Gastroesophageal sphincter (tissue), 4 donors: ENCODE results near the gene PAK2. TPM values are rescaled to one million over a fixed set of nuclear protein-coding genes. Genes with fewer than 3 reads are reported as not detected.

Source experiments
- ATAC-seq: fragments of 150-250 bp; one replicate; pipeline ENCODE4 v1.9.1; 2016; ENCODE audit warnings: mild to moderate bottlenecking, moderate library complexity
- H3K27ac ChIP-seq, 4 donors: fragments of 200-600 bp; sonication (generic) in 3 of 4; 1 replicate in 3 of 4; 2 replicates in 1 of 4; pipeline ENCODE4 v1.5.1; 2016 to 2019
- H3K27me3 ChIP-seq: fragments of 200-600 bp; sonication (generic); one replicate; pipeline ENCODE4 v1.5.1; 2019
- H3K36me3 ChIP-seq, 2 donors: fragments of 200-600 bp; sonication (generic); one replicate each; pipeline ENCODE4 v1.5.1; 2019; ENCODE audit warnings: control low read depth in 1 of 2
- H3K4me1 ChIP-seq, 3 donors: fragments of 200-600 bp; sonication (generic); 1 replicate in 2 of 3; 2 replicates in 1 of 3; pipeline ENCODE4 v1.5.1; 2016 to 2019; ENCODE audit warnings: control low read depth in 2 of 3
- H3K4me3 ChIP-seq, 2 donors: fragments of 200-600 bp; sonication (generic); one replicate each; pipeline ENCODE4 v1.5.1; 2019; ENCODE audit warnings: mild to moderate bottlenecking in 1 of 2, moderate library complexity in 1 of 2
- H3K9me3 ChIP-seq, 3 donors: fragments of 200-600 bp; sonication (generic); one replicate each; pipeline ENCODE4 v1.5.1; 2017 to 2019; ENCODE audit warnings: control low read depth in 2 of 3
- EP300 ChIP-seq: sonication (generic); formaldehyde crosslinking; IDR thresholded peaks from one replicate; pipeline ENCODE4 v1.6.1; 2017; ENCODE audit warnings: antibody characterized with exemption, mild to moderate bottlenecking
- POLR2A ChIP-seq, 2 donors: fragments of 450-650 bp; IDR thresholded peaks; one replicate each; pipeline ENCODE4 v1.6.1; 2017; ENCODE audit warnings: antibody characterized with exemption in 2 of 2, mild to moderate bottlenecking in 2 of 2, moderate library complexity in 1 of 2
- POLR2AphosphoS5 ChIP-seq: sonication (generic); formaldehyde crosslinking; IDR thresholded peaks from one replicate; pipeline ENCODE4 v1.6.1; 2017; ENCODE audit warnings: antibody characterized with exemption
- WGBS, 2 donors: methylation state at CpG; one replicate each; pipeline ENCODE4 v1.1.5; 2018; ENCODE audit warnings: low coverage in 1 of 2; 5-methylcytosine and 5-hydroxymethylcytosine counted together
- total RNA-seq, 4 donors: library from RNA; depleted of rRNA; stranded (reverse); fragments of >200 nt; gene quantifications; one replicate each; pipeline ENCODE4 v1.1.0, GENCODE V29; 2016
- TF ChIP-seq, protein P1 (sequence below), 4 experiments: fragments of 200-600 bp in 2 of 4; fragments of 450-650 bp in 2 of 4; sonication (generic) in 1 of 4; IDR thresholded peaks; one replicate each; pipeline ENCODE4 v1.5.1; 2017 to 2019; ENCODE audit warnings: antibody characterized with exemption in 4 of 4, mild to moderate bottlenecking in 2 of 4, moderate library complexity in 2 of 4

PAK2 gene
- total RNA-seq, 4 donors from 2014 or later, result 46.5 to 69.5 (median 61.8) TPM

DNA sequence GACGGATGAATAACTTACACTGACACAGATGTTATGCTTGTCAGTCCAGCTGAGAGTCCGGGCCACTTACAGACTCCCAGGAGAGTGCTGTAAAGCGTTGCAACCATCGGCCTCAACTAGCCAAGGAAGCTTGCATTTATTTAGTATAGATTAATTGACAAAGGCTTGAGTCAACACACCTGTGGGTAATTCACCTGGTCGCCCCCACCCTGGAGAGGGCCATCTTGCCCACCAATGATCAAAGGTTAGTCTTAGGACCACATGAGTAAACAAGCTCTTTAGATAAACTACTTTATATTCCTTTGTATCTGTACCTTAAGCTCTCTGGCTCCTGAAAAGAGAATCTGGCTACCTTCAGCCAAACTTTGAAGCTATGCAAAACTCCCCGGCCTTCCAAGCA is 51.0 kb downstream of the PAK2 start:
- WGBS, 2 donors, result 100% methylated on average over 2 to 6 of the region's 6 CpGs
- no peak overlapping the region for H3K4me3 ChIP-seq
- peaks cover 0 to 8% of the 10 kb centered on the region in 2 donors for H3K36me3 ChIP-seq
- no peak overlapping the region for H3K27ac ChIP-seq
- no peaks in the 10 kb centered on the region for H3K9me3 ChIP-seq
- no peak for ATAC-seq
- H3K27me3 ChIP-seq, result no peaks in the 10 kb centered on the region
- H3K4me1 ChIP-seq, result peaks cover 0 to 23% (median 3%) of the 10 kb centered on the region in 3 donors
- TF ChIP-seq, protein P1, sequence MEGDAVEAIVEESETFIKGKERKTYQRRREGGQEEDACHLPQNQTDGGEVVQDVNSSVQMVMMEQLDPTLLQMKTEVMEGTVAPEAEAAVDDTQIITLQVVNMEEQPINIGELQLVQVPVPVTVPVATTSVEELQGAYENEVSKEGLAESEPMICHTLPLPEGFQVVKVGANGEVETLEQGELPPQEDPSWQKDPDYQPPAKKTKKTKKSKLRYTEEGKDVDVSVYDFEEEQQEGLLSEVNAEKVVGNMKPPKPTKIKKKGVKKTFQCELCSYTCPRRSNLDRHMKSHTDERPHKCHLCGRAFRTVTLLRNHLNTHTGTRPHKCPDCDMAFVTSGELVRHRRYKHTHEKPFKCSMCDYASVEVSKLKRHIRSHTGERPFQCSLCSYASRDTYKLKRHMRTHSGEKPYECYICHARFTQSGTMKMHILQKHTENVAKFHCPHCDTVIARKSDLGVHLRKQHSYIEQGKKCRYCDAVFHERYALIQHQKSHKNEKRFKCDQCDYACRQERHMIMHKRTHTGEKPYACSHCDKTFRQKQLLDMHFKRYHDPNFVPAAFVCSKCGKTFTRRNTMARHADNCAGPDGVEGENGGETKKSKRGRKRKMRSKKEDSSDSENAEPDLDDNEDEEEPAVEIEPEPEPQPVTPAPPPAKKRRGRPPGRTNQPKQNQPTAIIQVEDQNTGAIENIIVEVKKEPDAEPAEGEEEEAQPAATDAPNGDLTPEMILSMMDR (IDR thresholded peaks at IDR 0.05), result no peak
- TF ChIP-seq EP300 (no peak), POLR2A (IDR thresholded peaks at IDR 0.05) (no peak), POLR2AphosphoS5 (no peak)

DNA sequence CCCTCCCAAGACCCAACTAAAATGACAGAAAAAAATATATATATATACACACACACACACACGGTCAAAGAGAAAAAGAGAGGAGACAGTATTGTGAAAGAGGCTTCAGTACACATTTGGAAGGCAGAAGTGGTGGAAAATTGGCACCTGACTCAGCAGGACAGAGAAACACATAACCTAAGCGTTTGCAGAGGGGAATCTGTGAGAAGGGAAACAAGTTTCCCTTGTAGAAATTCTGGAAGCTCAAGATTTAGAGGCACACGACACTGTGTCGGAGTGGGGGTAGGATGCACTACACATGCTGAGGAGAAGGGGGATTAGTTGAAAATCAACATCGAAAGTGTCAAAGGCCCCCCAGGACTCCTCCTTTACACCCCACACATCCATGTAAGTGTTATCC is 53.1 kb downstream of the PAK2 start:
- Histone ChIP-seq H3K4me3 (no peak overlapping the region), H3K27me3 (no peaks in the 10 kb centered on the region), H3K27ac (no peak overlapping the region), H3K36me3 (peaks cover 0 to 8% of the 10 kb centered on the region in 2 donors), H3K9me3 (no peaks in the 10 kb centered on the region), H3K4me1 (peaks cover 0 to 23% (median 3%) of the 10 kb centered on the region in 3 donors)
- ATAC-seq, result no peak
- 34 to 60% methylated on average over 5 of the region's 5 CpGs for WGBS, 2 donors
- no peak for TF ChIP-seq POLR2A (IDR thresholded peaks at IDR 0.05)
- TF ChIP-seq EP300, result no peak
- no peak for TF ChIP-seq POLR2AphosphoS5
- TF ChIP-seq, protein P1 (IDR thresholded peaks at IDR 0.05), result no peak

DNA sequence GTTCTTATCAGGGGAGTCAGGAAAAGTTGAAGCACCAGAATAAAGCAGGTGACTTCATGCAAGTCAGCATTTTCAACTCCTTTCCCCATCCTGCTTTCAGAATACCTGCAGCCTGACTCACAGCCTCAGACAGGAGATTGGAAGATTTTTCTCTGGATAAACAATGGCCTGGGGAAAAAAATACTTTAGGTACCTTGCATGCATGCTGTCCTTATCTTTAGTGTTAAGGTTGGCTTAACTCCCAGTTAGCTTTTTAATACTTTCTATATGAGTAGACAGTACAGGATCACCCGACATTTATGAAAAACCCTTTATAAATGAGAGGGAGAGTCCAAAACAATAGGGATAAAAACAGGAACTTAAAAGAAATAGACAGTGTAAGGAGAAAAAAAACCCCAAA is 53.6 kb downstream of the PAK2 start:
- WGBS, 2 donors, result 33 to 38% methylated on average over 1 of the region's 1 CpG
- TF ChIP-seq, protein P1 (IDR thresholded peaks at IDR 0.05), result no peak
- TF ChIP-seq POLR2A (IDR thresholded peaks at IDR 0.05) (no peak), EP300 (no peak), POLR2AphosphoS5 (no peak)
- H3K4me1 ChIP-seq, result peaks cover 0 to 23% (median 3%) of the 10 kb centered on the region in 3 donors
- ATAC-seq, result no peak
- no peak overlapping the region for H3K4me3 ChIP-seq
- no peaks in the 10 kb centered on the region for H3K9me3 ChIP-seq
- H3K36me3 ChIP-seq, result peaks cover 0 to 8% of the 10 kb centered on the region in 2 donors
- no peaks in the 10 kb centered on the region for H3K27me3 ChIP-seq
- no peak overlapping the region for H3K27ac ChIP-seq

DNA sequence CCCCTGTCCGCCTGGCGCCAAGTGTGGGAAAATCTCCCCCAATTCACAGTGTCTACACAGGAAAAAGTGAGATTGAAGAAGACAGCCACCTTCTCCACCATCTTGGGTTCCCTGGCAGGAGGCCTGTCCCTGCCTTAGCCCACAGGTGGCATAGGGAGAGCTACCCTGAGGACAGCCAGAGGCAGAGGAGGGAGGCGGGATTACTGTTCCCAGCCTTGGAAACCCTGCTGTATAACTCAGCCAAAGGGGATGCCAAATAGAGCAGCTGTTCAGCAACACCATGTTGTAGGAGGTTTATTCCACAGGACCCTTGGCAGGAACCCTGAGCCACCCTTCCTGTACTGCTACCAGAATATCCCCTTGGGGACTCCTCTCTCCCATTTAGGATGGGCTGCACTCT is 54.8 kb downstream of the PAK2 start:
- peaks cover 0 to 8% of the 10 kb centered on the region in 2 donors for H3K36me3 ChIP-seq
- no peaks in the 10 kb centered on the region for H3K9me3 ChIP-seq
- H3K4me3 ChIP-seq, result no peak overlapping the region
- no peak overlapping the region for H3K27ac ChIP-seq
- H3K27me3 ChIP-seq, result no peaks in the 10 kb centered on the region
- TF ChIP-seq POLR2A (IDR thresholded peaks at IDR 0.05), result no peak
- TF ChIP-seq POLR2AphosphoS5, result no peak
- no peak for TF ChIP-seq EP300
- TF ChIP-seq, protein P1 (IDR thresholded peaks at IDR 0.05), result no peak
- ATAC-seq, result no peak
- H3K4me1 ChIP-seq, result peaks cover 0 to 23% (median 3%) of the 10 kb centered on the region in 3 donors
- no CpG with 5 or more reads among the region's 3 CpGs for WGBS, 2 donors

DNA sequence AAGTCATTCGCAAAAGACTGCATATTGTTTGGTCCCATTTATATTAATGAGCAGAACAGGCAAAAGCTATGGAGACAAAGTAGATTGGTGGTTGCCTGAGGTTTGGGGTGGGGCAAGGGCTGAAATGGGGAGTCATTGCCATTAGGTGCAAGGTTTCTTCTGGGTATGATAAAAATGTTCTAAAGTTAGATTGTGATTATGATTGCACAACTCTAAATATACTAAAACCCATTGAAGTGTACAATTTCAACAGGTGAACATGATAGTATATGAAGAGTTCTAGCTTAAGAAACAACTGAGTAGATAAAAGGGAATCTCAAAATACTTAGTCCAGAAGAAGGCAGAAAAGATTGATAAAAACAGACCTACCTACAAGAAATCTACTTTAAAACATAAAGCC is 56.7 kb downstream of the PAK2 start:
- no peak for TF ChIP-seq POLR2AphosphoS5
- TF ChIP-seq EP300, result no peak
- TF ChIP-seq, protein P1 (IDR thresholded peaks at IDR 0.05), result no peak
- TF ChIP-seq POLR2A (IDR thresholded peaks at IDR 0.05), result no peak
- Histone ChIP-seq H3K27ac (no peak overlapping the region), H3K36me3 (peaks cover 0 to 8% of the 10 kb centered on the region in 2 donors), H3K4me1 (peaks cover 0 to 23% (median 3%) of the 10 kb centered on the region in 3 donors), H3K4me3 (no peak overlapping the region), H3K27me3 (no peaks in the 10 kb centered on the region), H3K9me3 (no peaks in the 10 kb centered on the region)
- 86% methylated on average over 1 of the region's 1 CpG; no CpG with 5 or more reads in 1 of the 2 donors for WGBS, 2 donors
- no peak for ATAC-seq
